Neutrophil (primary cell): Measurements from ENCODE around the gene C1orf105.

Experiments used
- H3K27ac ChIP-seq: fragments of 200-600 bp; sonication (generic); 2 replicates; pipeline ENCODE4 v1.5.1; 2016; ENCODE audit warnings: mild to moderate bottlenecking, moderate library complexity
- H3K27me3 ChIP-seq: fragments of 200-600 bp; sonication (generic); 2 replicates; pipeline ENCODE4 v1.6.0; 2016; ENCODE audit warnings: mild to moderate bottlenecking
- H3K36me3 ChIP-seq: fragments of 200-600 bp; sonication (generic); 2 replicates; pipeline ENCODE4 v1.5.1; 2017
- H3K4me1 ChIP-seq, 2 experiments: fragments of 200-600 bp in 1 of 2; sonication (generic) in 1 of 2; 1 replicate in 1 of 2; 2 replicates in 1 of 2; pipeline versions ENCODE4 v1.5.1 to v1.6.1; 2013 to 2016; ENCODE audit warnings: low read depth in 1 of 2, low read length in 1 of 2, mild to moderate bottlenecking in 1 of 2, moderate library complexity in 1 of 2; ENCODE audit not compliant: control insufficient read depth in 1 of 2, insufficient read depth in 1 of 2
- H3K4me3 ChIP-seq, 2 experiments: fragments of 200-600 bp in 1 of 2; sonication (generic) in 1 of 2; 1 replicate in 1 of 2; 2 replicates in 1 of 2; pipeline ENCODE4 v1.5.1; 2013 to 2016; ENCODE audit warnings: low read depth in 1 of 2, low read length in 1 of 2, mild to moderate bottlenecking in 1 of 2, moderate library complexity in 1 of 2
- H3K9me3 ChIP-seq: fragments of 200-600 bp; sonication (generic); 2 replicates; pipeline ENCODE4 v1.5.1; 2016
- CTCF ChIP-seq: fragments of 200-600 bp; sonication (generic); IDR thresholded peaks from 2 replicates; pipeline ENCODE4 v1.5.1; 2016; ENCODE audit warnings: antibody characterized with exemption

C1orf105 gene

GRCh38 chr1:172395576-172395975 lies 24.9 kb upstream of the C1orf105 start:
- no peak for TF ChIP-seq CTCF
- no peaks in the 10 kb centered on the region for H3K4me1 ChIP-seq
- no peak overlapping the region for H3K27ac ChIP-seq
- H3K4me3 ChIP-seq: no peak overlapping the region
- H3K27me3 ChIP-seq: no peaks in the 10 kb centered on the region
- H3K9me3 ChIP-seq: no peaks in the 10 kb centered on the region
- no peaks in the 10 kb centered on the region for H3K36me3 ChIP-seq

DNA sequence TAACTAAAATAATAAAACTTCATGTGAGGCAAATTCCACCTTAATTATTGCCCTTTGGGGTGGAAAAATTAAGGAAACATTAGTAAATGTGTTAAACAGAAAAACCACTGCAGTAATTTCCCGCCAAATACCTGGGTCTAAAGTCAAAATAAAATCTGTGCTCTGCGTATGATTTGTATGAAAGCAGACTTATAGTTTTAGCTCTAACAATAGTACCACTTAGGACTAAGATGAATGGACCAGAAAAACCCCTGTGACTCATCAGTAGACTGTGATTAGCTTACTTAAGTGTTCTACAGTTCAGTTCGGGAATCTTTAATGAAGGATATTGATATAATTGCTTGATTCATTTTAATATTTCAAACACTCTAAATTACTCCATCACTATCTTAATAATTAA lies 23.3 kb upstream of the C1orf105 start:
- H3K9me3 ChIP-seq: no peaks in the 10 kb centered on the region
- H3K27ac ChIP-seq: no peak overlapping the region
- H3K36me3 ChIP-seq: no peaks in the 10 kb centered on the region
- no peaks in the 10 kb centered on the region for H3K4me1 ChIP-seq
- H3K27me3 ChIP-seq: no peaks in the 10 kb centered on the region
- TF ChIP-seq CTCF: no peak
- H3K4me3 ChIP-seq: no peak overlapping the region

DNA sequence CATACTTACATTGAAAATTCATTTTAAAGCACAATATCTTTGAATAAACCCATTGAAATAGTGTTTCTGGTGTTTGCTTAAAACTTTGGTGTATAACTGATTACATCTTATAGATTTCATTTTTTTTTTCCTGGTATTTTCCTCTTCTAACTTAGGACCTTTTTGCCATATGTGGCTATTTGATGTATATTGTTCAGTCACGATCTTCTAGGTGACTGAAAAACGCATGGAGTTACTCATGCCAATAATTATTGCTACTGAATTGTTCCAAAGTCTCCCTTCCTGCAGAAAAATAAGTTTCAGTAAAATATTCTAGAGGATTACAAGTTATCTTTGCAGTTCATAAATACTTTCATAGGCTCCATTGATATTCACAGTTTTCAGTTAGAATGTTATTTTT lies 22.9 kb upstream of the C1orf105 start:
- Histone ChIP-seq H3K4me3 (no peak overlapping the region), H3K27ac (no peak overlapping the region), H3K36me3 (no peaks in the 10 kb centered on the region), H3K4me1 (no peaks in the 10 kb centered on the region), H3K9me3 (no peaks in the 10 kb centered on the region), H3K27me3 (no peaks in the 10 kb centered on the region)
- TF ChIP-seq CTCF: no peak

GRCh38 chr1:172398193-172398592 lies 22.3 kb upstream of the C1orf105 start:
- TF ChIP-seq CTCF: no peak
- H3K27ac ChIP-seq: no peak overlapping the region
- H3K4me1 ChIP-seq: no peaks in the 10 kb centered on the region
- no peak overlapping the region for H3K4me3 ChIP-seq
- no peaks in the 10 kb centered on the region for H3K27me3 ChIP-seq
- H3K36me3 ChIP-seq: no peaks in the 10 kb centered on the region
- H3K9me3 ChIP-seq: no peaks in the 10 kb centered on the region

- Histone ChIP-seq H3K4me3 (no peak overlapping the region), H3K27ac (no peak overlapping the region), H3K27me3 (no peaks in the 10 kb centered on the region), H3K9me3 (no peaks in the 10 kb centered on the region), H3K4me1 (no peaks in the 10 kb centered on the region), H3K36me3 (no peaks in the 10 kb centered on the region)
- no peak for TF ChIP-seq CTCF
These were observed 21.3 kb upstream of the C1orf105 start for GRCh38 chr1:172398970-172399755.
